ENCODE results near the gene SVOPL. TPM values are rescaled to one million over a fixed set of nuclear protein-coding genes. Genes with fewer than 3 reads are reported as not detected.

The SVOPL gene
- polyA plus RNA-seq, 1 of the 3 experiments (the other 2 are of a cell fraction), result not detected

- H3F3A ChIP-seq (replicated peaks; ENCODE audit: insufficient read depth), result no peaks in the 10 kb centered on the region
- H3K27me3 ChIP-seq (ENCODE audit: insufficient read depth), result no peaks in the 10 kb centered on the region
- peaks cover 84 to 86% of the 10 kb centered on the region in 2 experiments for H3K36me3 ChIP-seq (replicated peaks in 1 of 2; ENCODE audit: control insufficient read depth in 1 of 2, insufficient read depth in 2 of 2, low read length in 1 of 2)
- ChIA-PET POLR2A (no interaction called here), CTCF (interaction anchor here (0.5 to 1.3 kb wide), 2 partner anchors 49 to 1844 kb away, joined by 3 to 4 read pairs; no protein-coding TSS in a partner anchor)
- H3K27ac ChIP-seq (ENCODE audit: low read depth in 2 of 2, low read length in 1 of 2), result no peak overlapping the region
- H3K4me3 ChIP-seq (ENCODE audit: low read depth in 2 of 2, low read length in 1 of 2), result peak overlapping the region in 1 of 2 experiments; percentile 20; a peak in 1 of 4 replicates
- no peak overlapping the region for H3K4me2 ChIP-seq
- H2AFZ ChIP-seq (ENCODE audit: low read depth), result no peak overlapping the region
- no peak overlapping the region for H3K9ac ChIP-seq
- H3K79me2 ChIP-seq (ENCODE audit: insufficient read depth), result no peaks in the 10 kb centered on the region
- H3K9me2 ChIP-seq, result no peaks in the 10 kb centered on the region
- no peaks in the 10 kb centered on the region for H4K20me1 ChIP-seq (ENCODE audit: insufficient read depth)
- no peak for DNase-seq
- peaks cover 39% of the 10 kb centered on the region for H3K9me3 ChIP-seq
- TF ChIP-seq ELF1 (IDR thresholded peaks at IDR 0.05), result no peak
- TF ChIP-seq FOXM1 (IDR thresholded peaks at IDR 0.05; ENCODE audit: low read depth), result no peak
- no peak for TF ChIP-seq TEAD4 (IDR thresholded peaks at IDR 0.05; ENCODE audit: borderline replicate concordance, insufficient read depth)
- TF ChIP-seq MXI1 (IDR thresholded peaks at IDR 0.05; ENCODE audit: low read depth, low read length), result no peak
- no peak for TF ChIP-seq CHD2 (IDR thresholded peaks at IDR 0.05; ENCODE audit: low read length, partially characterized antibody)
- no peak for TF ChIP-seq NRF1 (IDR thresholded peaks at IDR 0.05; ENCODE audit: low read depth, low read length)
- no peak for TF ChIP-seq RFX5 (IDR thresholded peaks at IDR 0.05; ENCODE audit: low read length)
- TF ChIP-seq USF2 (IDR thresholded peaks at IDR 0.05; ENCODE audit: borderline replicate concordance, low read depth, low read length), result no peak
- TF ChIP-seq USF1 (IDR thresholded peaks at IDR 0.05; ENCODE audit: borderline replicate concordance, low read depth), result no peak
- TF ChIP-seq MAX (IDR thresholded peaks at IDR 0.05; ENCODE audit: low read depth), result no peak
- no peak for TF ChIP-seq GABPA (IDR thresholded peaks at IDR 0.05; ENCODE audit: low read depth)
- no peak for TF ChIP-seq RCOR1 (IDR thresholded peaks at IDR 0.05; ENCODE audit: low read length)
- WGBS (ENCODE audit: low lambda C conversion rate), result 89% methylated on average over 4 of the region's 4 CpGs
- H3K4me1 ChIP-seq (ENCODE audit: control insufficient read depth in 1 of 2, insufficient read depth in 2 of 2, low read depth in 1 of 2, low read length in 1 of 2), result no peaks in the 10 kb centered on the region
These were observed 146.5 kb downstream of the SVOPL start for GRCh38 chr7:138554674-138555073.

GRCh38 chr7:138553805-138554204 lies 147.4 kb downstream of the SVOPL start:
- Histone ChIP-seq H4K20me1 (ENCODE audit: insufficient read depth) (no peaks in the 10 kb centered on the region), H3K79me2 (ENCODE audit: insufficient read depth) (no peaks in the 10 kb centered on the region), H3K4me1 (ENCODE audit: control insufficient read depth in 1 of 2, insufficient read depth in 2 of 2, low read depth in 1 of 2, low read length in 1 of 2) (no peaks in the 10 kb centered on the region), H3K27me3 (ENCODE audit: insufficient read depth) (no peaks in the 10 kb centered on the region), H3K9ac (no peak overlapping the region), H3K4me3 (ENCODE audit: low read depth in 2 of 2, low read length in 1 of 2) (no peak overlapping the region; a peak in 1 of 4 replicates), H3K36me3 (replicated peaks in 1 of 2; ENCODE audit: control insufficient read depth in 1 of 2, insufficient read depth in 2 of 2, low read length in 1 of 2) (peaks cover 77 to 80% of the 10 kb centered on the region in 2 experiments), H3F3A (replicated peaks; ENCODE audit: insufficient read depth) (no peaks in the 10 kb centered on the region), H3K27ac (ENCODE audit: low read depth in 2 of 2, low read length in 1 of 2) (no peak overlapping the region), H3K4me2 (no peak overlapping the region), H3K9me2 (no peaks in the 10 kb centered on the region), H2AFZ (ENCODE audit: low read depth) (no peak overlapping the region), H3K9me3 (peaks cover 39% of the 10 kb centered on the region)
- 88% methylated on average over 4 of the region's 4 CpGs for WGBS (ENCODE audit: low lambda C conversion rate)
- TF ChIP-seq TCF12 (IDR thresholded peaks at IDR 0.05) (no peak), ELF1 (IDR thresholded peaks at IDR 0.05) (no peak), SMC3 (IDR thresholded peaks at IDR 0.05; ENCODE audit: low read depth, low read length) (no peak), FOXM1 (IDR thresholded peaks at IDR 0.05; ENCODE audit: low read depth) (no peak), USF2 (IDR thresholded peaks at IDR 0.05; ENCODE audit: borderline replicate concordance, low read depth, low read length) (no peak)
- no peak for DNase-seq
- POLR2A ChIA-PET, result interaction anchor here (0.6 kb wide), 1 partner anchor 89 kb away, joined by 4 read pairs; no protein-coding TSS in a partner anchor
- CTCF ChIA-PET, result interaction anchor here (1.3 to 1.6 kb wide), 2 partner anchors 49 to 185 kb away, joined by 4 to 5 read pairs; no protein-coding TSS in a partner anchor
